ENCODE data around the gene POU6F2. TPM values are rescaled to one million over a fixed set of nuclear protein-coding genes. Genes with fewer than 3 reads are reported as not detected.

POU6F2 gene
- total and polyA plus RNA-seq, 2 of the 4 experiments (the other 2 are of a cell fraction), result not detected

- Histone ChIP-seq H3K4me2 (ENCODE audit: low read depth, low read length) (no peak overlapping the region), H3K27ac (ENCODE audit: insufficient read depth, low read length) (no peak overlapping the region), H2BK20ac (ENCODE audit: low read depth, low read length) (no peak overlapping the region), H3K23ac (ENCODE audit: low read depth, low read length) (no peak overlapping the region), H3K36me3 (ENCODE audit: control insufficient read depth, insufficient read depth, low read length) (no peaks in the 10 kb centered on the region), H2AFZ (replicated peaks; ENCODE audit: low read length, poor library complexity) (no peak overlapping the region), H3K14ac (replicated peaks; ENCODE audit: low read depth, low read length) (no peak overlapping the region), H3K18ac (ENCODE audit: low read depth, low read length) (no peak overlapping the region), H3K9me1 (ENCODE audit: insufficient read depth, low read length) (no peaks in the 10 kb centered on the region), H3K9me3 (ENCODE audit: control insufficient read depth, insufficient read depth, low read length) (no peaks in the 10 kb centered on the region), H2BK15ac (ENCODE audit: low read depth, low read length) (no peak overlapping the region), H2BK120ac (ENCODE audit: low read depth, low read length) (no peak overlapping the region), H4K20me1 (ENCODE audit: insufficient read depth, low read length) (no peaks in the 10 kb centered on the region), H4K8ac (ENCODE audit: low read depth in 2 of 2, low read length in 2 of 2) (no peak overlapping the region), H2AK9ac (replicated peaks; ENCODE audit: low read depth, low read length, poor library complexity) (no peak overlapping the region), H4K5ac (ENCODE audit: low read depth, low read length) (no peak overlapping the region), H3K56ac (ENCODE audit: extremely low read depth, insufficient read depth, low read length) (no peak overlapping the region), H2BK5ac (ENCODE audit: low read depth, low read length, poor library complexity, severe bottlenecking) (no peak overlapping the region), H3K27me3 (ENCODE audit: control insufficient read depth, insufficient read depth, low read length) (no peaks in the 10 kb centered on the region), H3K79me1 (ENCODE audit: low read depth in 1 of 2, low read length in 2 of 2) (no peaks in the 10 kb centered on the region), H2AK5ac (ENCODE audit: low read depth, low read length) (no peak overlapping the region), H3K4me3 (ENCODE audit: insufficient read depth, low read depth, low read length) (no peak overlapping the region), H3K4ac (ENCODE audit: low read depth, low read length) (no peak overlapping the region), H3K9ac (ENCODE audit: low read depth, low read length) (no peak overlapping the region), H4K91ac (ENCODE audit: insufficient read depth, low read depth, low read length) (no peak overlapping the region), H3K4me1 (ENCODE audit: control insufficient read depth, insufficient read depth, low read length) (no peaks in the 10 kb centered on the region)
- POLR2A ChIA-PET (ENCODE audit: unreplicated experiment), result no interaction called here
- CTCF ChIA-PET, result no interaction called here
- BruUV-seq (replicated peaks), result no TSS peak
- no peak for ATAC-seq (ENCODE audit: low read depth)
- dilution Hi-C loops (cut with HindIII; ENCODE audit: low sequenced_read_pairs, unreplicated experiment), result no loop called here
- no CpG with 5 or more reads among the region's 5 CpGs for WGBS, 2 experiments (ENCODE audit: extremely low coverage in 2 of 2, insufficient read length in 1 of 2)
- intact Hi-C loops (cut with micrococcal nuclease), result no loop called here
- in situ Hi-C loops (cut with MboI; ENCODE audit: low sequenced_read_pairs), result no loop called here
- DNase-seq, result no peak
- TF ChIP-seq MAZ (IDR thresholded peaks at IDR 0.05; ENCODE audit: borderline replicate concordance, low read depth, low read length) (no peak), MAFK (IDR thresholded peaks at IDR 0.05; ENCODE audit: low read depth, low read length) (no peak), FOS (IDR thresholded peaks at IDR 0.05; ENCODE audit: low read depth, low read length) (no peak)
Observed at GRCh38 chr7:39002755-39003154, 25.0 kb downstream of the POU6F2 start.

Data from IMR-90 (cell line).